ENCODE results near the gene AR. TPM values are rescaled to one million over a fixed set of nuclear protein-coding genes. Genes with fewer than 3 reads are reported as not detected.
"Not testable (repeated sequence)": the region's sequence is repeated elsewhere in the genome, so short reads cannot be mapped to it uniquely, and the experiment has no call there.

The AR gene
- total RNA-seq, 1 experiment from 2014 or later, result 14.2 TPM

- Histone ChIP-seq H3K4me1 (no peaks in the 10 kb centered on the region), H3K27ac (no peak overlapping the region), H3K36me3 (no peaks in the 10 kb centered on the region), H3K4me3 (no peak overlapping the region), H3K9me3 (replicated peaks) (no peaks in the 10 kb centered on the region), H3K27me3 (no peaks in the 10 kb centered on the region)
- no peak for DNase-seq
Measured at GRCh38 chrX:67651437-67652142, 107.8 kb downstream of the AR start.

GRCh38 chrX:67652543-67652942 lies 108.7 kb downstream of the AR start:
- Histone ChIP-seq H3K27me3 (no peaks in the 10 kb centered on the region), H3K9me3 (replicated peaks) (no peaks in the 10 kb centered on the region), H3K4me3 (no peak overlapping the region), H3K36me3 (no peaks in the 10 kb centered on the region), H3K4me1 (no peaks in the 10 kb centered on the region), H3K27ac (no peak overlapping the region)
- no peak for DNase-seq

- Histone ChIP-seq H3K27me3 (no peaks in the 10 kb centered on the region), H3K4me3 (no peak overlapping the region), H3K36me3 (no peaks in the 10 kb centered on the region), H3K27ac (no peak overlapping the region), H3K4me1 (no peaks in the 10 kb centered on the region), H3K9me3 (replicated peaks) (no peaks in the 10 kb centered on the region; the same call in 1 of the 2 replicates)
- no peak for DNase-seq
Measured at GRCh38 chrX:67654301-67654700, 110.5 kb downstream of the AR start.

DNA sequence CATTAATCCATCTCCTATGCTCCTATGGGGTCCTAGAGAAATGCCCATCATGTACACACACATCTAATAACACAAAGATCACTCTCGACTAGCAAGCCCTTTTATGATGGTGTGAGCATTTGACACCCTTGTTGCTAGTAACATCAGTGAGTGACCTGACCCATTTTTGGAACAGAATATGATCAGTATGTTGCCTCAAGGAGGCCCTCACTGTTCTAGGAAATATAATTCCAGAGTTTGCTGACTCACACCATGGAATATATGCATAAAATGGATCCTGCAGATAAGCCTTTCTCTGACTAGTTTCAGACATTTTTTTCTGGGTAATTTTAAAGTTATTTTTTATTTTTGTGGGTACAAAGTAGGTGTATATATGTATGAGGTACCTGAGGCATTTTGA lies 121.8 kb downstream of the AR start:
- H3K4me3 ChIP-seq, result no peak overlapping the region
- H3K4me1 ChIP-seq, result no peaks in the 10 kb centered on the region
- no peaks in the 10 kb centered on the region for H3K27me3 ChIP-seq
- no peaks in the 10 kb centered on the region for H3K36me3 ChIP-seq
- DNase-seq, result no peak
- no peak overlapping the region for H3K27ac ChIP-seq
- H3K9me3 ChIP-seq (replicated peaks), result no peaks in the 10 kb centered on the region; the same call in 1 of the 2 replicates

DNA sequence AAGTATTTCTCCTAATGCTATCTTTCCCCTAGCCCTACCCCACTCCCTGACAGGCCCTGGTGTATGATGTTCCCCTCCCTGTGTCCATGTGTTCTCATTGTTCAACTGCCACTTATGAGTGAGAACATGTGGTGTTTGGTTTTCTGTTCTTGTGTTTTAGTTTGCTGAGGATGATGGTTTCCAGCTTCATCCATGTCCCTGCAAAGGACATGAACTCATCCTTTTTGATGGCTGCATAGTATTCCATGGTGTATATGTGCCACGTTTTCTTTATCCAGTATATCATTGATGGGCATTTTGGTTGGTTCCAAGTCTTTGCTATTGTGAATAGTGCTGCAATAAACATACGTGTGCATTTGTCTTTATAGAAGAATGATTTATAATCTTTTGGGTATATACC lies 126.9 kb downstream of the AR start:
- H3K36me3 ChIP-seq; H3K9me3 ChIP-seq (replicated peaks); H3K27me3 ChIP-seq; H3K27ac ChIP-seq; H3K4me3 ChIP-seq; DNase-seq; H3K4me1 ChIP-seq: not testable (repeated sequence)

DNA sequence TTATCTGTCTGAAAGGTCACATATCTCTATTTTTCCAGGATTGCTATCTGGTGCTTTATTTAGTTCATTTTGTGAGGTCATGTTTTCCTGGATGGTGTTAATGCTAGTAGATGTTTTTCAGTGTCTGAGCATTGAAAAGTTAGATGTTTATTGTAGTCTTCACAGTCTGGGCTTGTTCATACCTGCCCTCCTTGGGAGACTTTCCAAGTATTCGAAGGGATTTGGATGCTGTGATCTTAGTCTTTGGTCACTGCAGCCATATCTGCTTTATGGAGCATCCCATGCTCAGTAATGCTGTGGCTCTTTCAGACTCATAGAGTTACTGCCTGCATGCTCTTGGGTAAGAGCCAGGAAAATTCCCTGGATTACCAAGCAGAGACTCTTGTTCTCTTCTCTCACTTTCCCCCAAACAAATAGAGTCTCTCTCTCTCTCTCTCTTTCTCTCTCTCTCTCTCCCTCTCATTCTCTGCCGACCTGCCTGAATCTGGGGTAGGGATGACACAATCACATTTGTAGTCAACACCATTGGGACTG lies 130.0 kb downstream of the AR start:
- Histone ChIP-seq H3K4me3 (no peak overlapping the region), H3K4me1 (no peaks in the 10 kb centered on the region), H3K27ac (no peak overlapping the region), H3K9me3 (replicated peaks) (no peaks in the 10 kb centered on the region), H3K27me3 (no peaks in the 10 kb centered on the region), H3K36me3 (no peaks in the 10 kb centered on the region)
- no peak for DNase-seq

DNA sequence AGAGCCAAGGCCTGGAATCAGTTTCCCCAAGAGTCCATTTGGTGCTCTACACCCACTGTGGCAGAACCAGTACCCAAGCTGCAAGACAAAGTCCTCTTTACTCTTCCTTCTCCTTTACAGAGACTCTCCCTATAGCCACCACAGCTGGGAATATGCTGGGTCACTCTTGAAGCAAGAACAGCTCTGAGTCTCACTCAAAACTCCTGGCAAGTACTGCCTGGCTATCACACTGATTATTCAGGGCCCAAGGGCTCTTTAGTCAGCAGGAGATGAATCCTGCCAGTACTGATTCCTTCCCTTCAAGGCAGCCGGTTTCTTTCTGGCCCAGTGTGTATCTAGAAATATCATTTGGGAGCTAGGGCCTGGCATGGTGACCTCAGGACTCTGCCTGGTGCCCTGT lies 130.9 kb downstream of the AR start:
- Histone ChIP-seq H3K9me3 (replicated peaks) (no peaks in the 10 kb centered on the region), H3K27ac (no peak overlapping the region), H3K4me3 (no peak overlapping the region), H3K27me3 (no peaks in the 10 kb centered on the region), H3K36me3 (no peaks in the 10 kb centered on the region), H3K4me1 (no peaks in the 10 kb centered on the region)
- DNase-seq, result no peak

- Histone ChIP-seq H3K4me1 (no peaks in the 10 kb centered on the region), H3K27ac (no peak overlapping the region), H3K36me3 (peaks cover 13% of the 10 kb centered on the region; the same call in 1 of the 2 replicates), H3K27me3 (no peaks in the 10 kb centered on the region), H3K4me3 (no peak overlapping the region), H3K9me3 (replicated peaks) (no peaks in the 10 kb centered on the region; the same call in 1 of the 2 replicates)
- no peak for DNase-seq
Measured at GRCh38 chrX:67684136-67684535, 140.3 kb downstream of the AR start.

DNA sequence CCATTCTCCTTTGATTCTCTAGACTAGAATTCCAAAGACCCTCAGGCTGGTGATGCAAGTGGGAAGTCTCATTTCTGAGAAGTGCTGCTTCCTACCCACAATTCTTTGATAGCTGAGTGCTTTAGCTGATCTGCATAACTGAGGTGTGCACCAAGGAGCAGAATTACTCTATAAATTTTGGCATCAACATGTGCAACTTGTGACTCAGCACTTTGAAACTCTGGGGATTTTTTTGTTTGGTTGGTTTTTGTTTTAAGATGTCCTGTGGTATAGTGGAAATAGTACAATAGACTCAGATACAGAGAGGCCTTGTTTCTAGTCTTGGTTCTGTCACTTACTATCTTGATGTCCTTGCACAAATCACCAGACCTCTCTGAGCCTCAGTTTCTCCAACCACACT lies 148.4 kb downstream of the AR start:
- no peak for DNase-seq
- Histone ChIP-seq H3K36me3 (peaks cover 7% of the 10 kb centered on the region; the same call in 1 of the 2 replicates), H3K27me3 (no peaks in the 10 kb centered on the region), H3K4me1 (no peaks in the 10 kb centered on the region), H3K27ac (no peak overlapping the region), H3K9me3 (replicated peaks) (no peaks in the 10 kb centered on the region), H3K4me3 (no peak overlapping the region)

GRCh38 chrX:67693928-67694327 lies 150.1 kb downstream of the AR start:
- Histone ChIP-seq H3K4me3 (no peak overlapping the region), H3K27me3 (no peaks in the 10 kb centered on the region), H3K9me3 (replicated peaks) (no peaks in the 10 kb centered on the region), H3K36me3 (no peaks in the 10 kb centered on the region; the same call in 1 of the 2 replicates), H3K27ac (no peak overlapping the region), H3K4me1 (no peaks in the 10 kb centered on the region)
- DNase-seq, result no peak

- DNase-seq, result no peak
- no peaks in the 10 kb centered on the region for H3K9me3 ChIP-seq (replicated peaks)
- H3K4me3 ChIP-seq, result no peak overlapping the region
- H3K36me3 ChIP-seq, result no peaks in the 10 kb centered on the region; the same call in 1 of the 2 replicates
- no peaks in the 10 kb centered on the region for H3K4me1 ChIP-seq
- no peaks in the 10 kb centered on the region for H3K27me3 ChIP-seq
- no peak overlapping the region for H3K27ac ChIP-seq
Measured at GRCh38 chrX:67697452-67697851, 153.6 kb downstream of the AR start.

DNA sequence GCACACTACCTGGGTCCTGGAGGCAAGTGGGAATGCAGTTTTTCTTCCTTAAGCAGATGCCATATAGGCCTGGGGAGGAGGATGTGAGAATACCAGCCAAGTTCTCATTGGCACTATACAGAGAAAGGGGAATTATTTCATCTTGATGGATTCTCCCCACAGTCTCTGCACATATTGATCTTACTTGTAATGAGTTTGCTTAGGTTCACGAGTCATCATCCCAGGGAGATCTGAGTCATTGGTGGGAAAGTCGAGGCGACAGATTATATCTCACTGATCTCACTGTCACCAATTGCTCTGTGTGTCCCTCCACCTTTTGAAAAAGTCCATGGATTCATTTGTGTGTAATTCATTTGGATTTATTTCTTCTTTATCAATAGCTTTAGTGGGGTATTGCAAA lies 156.8 kb downstream of the AR start:
- DNase-seq, result no peak
- Histone ChIP-seq H3K27me3 (no peaks in the 10 kb centered on the region), H3K27ac (no peak overlapping the region), H3K4me3 (no peak overlapping the region), H3K36me3 (no peaks in the 10 kb centered on the region; the same call in 1 of the 2 replicates), H3K4me1 (no peaks in the 10 kb centered on the region), H3K9me3 (replicated peaks) (no peaks in the 10 kb centered on the region)

- no peaks in the 10 kb centered on the region for H3K4me1 ChIP-seq
- 0 out of 2 replicates have a peak, but pooled peaks cover 3% of the 10 kb centered on the region for H3K36me3 ChIP-seq
- no peaks in the 10 kb centered on the region for H3K27me3 ChIP-seq
- no peak for DNase-seq
- peaks cover 4% of the 10 kb centered on the region; the same call in 1 of the 2 replicates for H3K9me3 ChIP-seq (replicated peaks)
- H3K4me3 ChIP-seq, result no peak overlapping the region
- no peak overlapping the region for H3K27ac ChIP-seq
Measured at GRCh38 chrX:67714004-67714403, 170.2 kb downstream of the AR start.

GRCh38 chrX:67717571-67717970 lies 173.8 kb downstream of the AR start:
- no peaks in the 10 kb centered on the region for H3K9me3 ChIP-seq (replicated peaks)
- DNase-seq, result peak; percentile 3 to 13
- H3K36me3 ChIP-seq, result no peaks in the 10 kb centered on the region
- no peaks in the 10 kb centered on the region for H3K27me3 ChIP-seq
- H3K27ac ChIP-seq, result no peak overlapping the region
- H3K4me1 ChIP-seq, result no peaks in the 10 kb centered on the region
- no peak overlapping the region for H3K4me3 ChIP-seq

- Histone ChIP-seq H3K27me3 (no peaks in the 10 kb centered on the region), H3K4me3 (no peak overlapping the region), H3K36me3 (no peaks in the 10 kb centered on the region), H3K9me3 (replicated peaks) (no peaks in the 10 kb centered on the region), H3K4me1 (no peaks in the 10 kb centered on the region), H3K27ac (no peak overlapping the region)
- DNase-seq, result no peak
Measured at GRCh38 chrX:67718926-67719325, 175.1 kb downstream of the AR start.

- H3K9me3 ChIP-seq (replicated peaks), result no peaks in the 10 kb centered on the region
- H3K36me3 ChIP-seq, result 0 out of 2 replicates have a peak, but pooled peaks cover 3% of the 10 kb centered on the region
- H3K27ac ChIP-seq, result no peak overlapping the region
- no peak for DNase-seq
- no peaks in the 10 kb centered on the region for H3K27me3 ChIP-seq
- H3K4me1 ChIP-seq, result no peaks in the 10 kb centered on the region
- no peak overlapping the region for H3K4me3 ChIP-seq
Measured at GRCh38 chrX:67720344-67720743, 176.5 kb downstream of the AR start.
